Endothelial cell of umbilical vein (primary cell): Measurements from ENCODE around the gene MAPK11. TPM values are rescaled to one million over a fixed set of nuclear protein-coding genes. Genes with fewer than 3 reads are reported as not detected.

ENCODE experiments used
- BruUV-seq: library from RNA; stranded (reverse); fragments of 400-500 nt; replicated peaks from 2 replicates; lab custom pipeline; 2021; lab: Mats Ljungman, UMichigan
- CTCF ChIA-PET: fragments of 300-600, 350-600 bp; sonication (Branson Sonifier 250); formaldehyde crosslinking; loops from one replicate; lab custom pipeline; 2021; ENCODE audit warnings: antibody characterized with exemption, inconsistent platforms; lab: Charles Lee
- POLR2A ChIA-PET: fragments of 300-600, 350-600 bp; sonication (Branson Sonifier 250); formaldehyde crosslinking; loops from one replicate; lab custom pipeline; 2021; ENCODE audit warnings: antibody characterized with exemption, inconsistent platforms; lab: Charles Lee
- DNase-seq: peaks from one replicate; pipeline ENCODE4 v3.0.0-alpha.2; 2011; ENCODE audit warnings: low read depth, low spot score
- FAIRE-seq: peaks from 2 replicates; lab custom pipeline; 2011; peaks lifted over from hg19 to GRCh38; lab: Jason Lieb, UNC
- H2AFZ ChIP-seq: 2 replicates; pipeline ENCODE4 v1.6.0; 2012; ENCODE audit warnings: low read depth, low read length, control low read depth, inconsistent platforms
- H3K27ac ChIP-seq: 2 replicates; pipeline ENCODE4 v1.5.1; 2011; ENCODE audit warnings: low read depth, mild to moderate bottlenecking, control low read depth, low read length, moderate library complexity; ENCODE audit not compliant: insufficient read depth
- H3K27me3 ChIP-seq, 2 experiments: 2 replicates each; pipeline versions ENCODE4 v1.6.0 to v1.6.1; 2011; ENCODE audit warnings: low read length in 2 of 2, mixed read lengths in 1 of 2; ENCODE audit not compliant: control insufficient read depth in 2 of 2, insufficient read depth in 2 of 2
- H3K36me3 ChIP-seq, 2 experiments: 2 replicates in 1 of 2; 3 replicates in 1 of 2; pipeline ENCODE4 v1.5.1; 2011; ENCODE audit warnings: low read length in 2 of 2, mild to moderate bottlenecking in 1 of 2, moderate library complexity in 1 of 2; ENCODE audit not compliant: control insufficient read depth in 2 of 2, insufficient read depth in 2 of 2; ENCODE audit errors: extremely low read depth in 1 of 2
- H3K4me1 ChIP-seq: 3 replicates; pipeline ENCODE4 v1.5.1; 2011; ENCODE audit warnings: mild to moderate bottlenecking, low read length; ENCODE audit not compliant: control insufficient read depth, insufficient read depth; ENCODE audit errors: extremely low read depth
- H3K4me2 ChIP-seq: 2 replicates; pipeline ENCODE4 v1.6.1; 2011; ENCODE audit warnings: low read length, control low read depth, mixed read lengths; ENCODE audit not compliant: insufficient read depth
- H3K4me3 ChIP-seq, 3 experiments: fragments of 200-600 bp in 1 of 3; sonication (generic), shearing (Covaris generic) in 1 of 3; replicated peaks in 1 of 3; 2 replicates each; pipeline ENCODE4 v1.5.1; 2011 to 2016; ENCODE audit warnings: control low read depth in 3 of 3, low read length in 3 of 3, mild to moderate bottlenecking in 2 of 3, inconsistent platforms in 1 of 3, low read depth in 1 of 3, moderate library complexity in 1 of 3; ENCODE audit not compliant: insufficient read depth in 1 of 3
- H3K79me2 ChIP-seq: 2 replicates; pipeline ENCODE4 v1.6.0; 2012; ENCODE audit warnings: low read length, inconsistent platforms; ENCODE audit not compliant: control insufficient read depth, insufficient read depth
- H3K9ac ChIP-seq: replicated peaks from 2 replicates; pipeline ENCODE3; 2011; ENCODE audit warnings: low read length, control low read depth; ENCODE audit not compliant: insufficient read depth; ENCODE audit errors: extremely low read depth
- H3K9me1 ChIP-seq: replicated peaks from 3 replicates; pipeline ENCODE4 v1.6.0; 2011; ENCODE audit warnings: mild to moderate bottlenecking, low read length; ENCODE audit not compliant: control insufficient read depth, insufficient read depth; ENCODE audit errors: extremely low read depth
- H3K9me3 ChIP-seq: replicated peaks from 2 replicates; pipeline ENCODE4 v1.5.1; 2012; ENCODE audit warnings: low read length, inconsistent platforms; ENCODE audit not compliant: control insufficient read depth, insufficient read depth
- H4K20me1 ChIP-seq: replicated peaks from 2 replicates; pipeline ENCODE3; 2011; ENCODE audit warnings: mild to moderate bottlenecking, low read length; ENCODE audit not compliant: control insufficient read depth, insufficient read depth; ENCODE audit errors: extremely low read depth
- EZH2 ChIP-seq: IDR thresholded peaks from 2 replicates; pipeline ENCODE4 v1.6.1; 2012; ENCODE audit warnings: borderline replicate concordance, low read depth, mild to moderate bottlenecking, moderate library complexity, low read length, inconsistent platforms; ENCODE audit not compliant: severe bottlenecking
- FOS ChIP-seq: IDR thresholded peaks from 2 replicates; pipeline ENCODE4 v1.6.1; 2011; ENCODE audit warnings: mild to moderate bottlenecking, low read length, moderate library complexity, borderline replicate concordance; ENCODE audit not compliant: insufficient read depth
- GATA2 ChIP-seq: IDR thresholded peaks from 2 replicates; pipeline ENCODE4 v1.7.0; 2011; ENCODE audit warnings: low read depth, mild to moderate bottlenecking, moderate library complexity, mixed read lengths, low read length; ENCODE audit not compliant: insufficient read length, insufficient read depth
- JUN ChIP-seq: IDR thresholded peaks from 2 replicates; pipeline ENCODE4 v1.6.1; 2011; ENCODE audit warnings: borderline replicate concordance, low read depth; ENCODE audit not compliant: insufficient read length, insufficient read depth
- MYC ChIP-seq: IDR thresholded peaks from one replicate; pipeline ENCODE4 v1.6.1; 2011; ENCODE audit warnings: mild to moderate bottlenecking, low read depth, low read length
- POLR2A ChIP-seq: IDR thresholded peaks from 2 replicates; pipeline ENCODE4 v1.6.1; 2012; ENCODE audit warnings: low read depth, mild to moderate bottlenecking, control low read depth, low read length
- POLR2AphosphoS5 ChIP-seq: IDR thresholded peaks from 2 replicates; pipeline ENCODE4 v1.6.1; 2012; ENCODE audit warnings: low read depth, mild to moderate bottlenecking, control low read depth, low read length, moderate library complexity; ENCODE audit not compliant: insufficient read depth
- dilution Hi-C: fragments of 300-500 bp; cut with MboI; formaldehyde crosslinking; loops from one replicate; pipeline ENCODE4 v1.15.0; 2019; ENCODE audit warnings: low sequenced_read_pairs; ENCODE audit not compliant: extremely low pct_ligation_motif_present
- intact Hi-C: fragments of 100-400 bp; cut with micrococcal nuclease; formaldehyde crosslinking; loops from one replicate; pipeline ENCODE4 v1.10.0; 2022
- polyA plus RNA-seq, 4 experiments: library from polyadenylated mRNA; depleted of rRNA in 3 of 4; stranded (reverse) in 3 of 4; unstranded in 1 of 4; fragments of >200 nt; gene quantifications; 2 replicates each; pipeline versions ENCODE4 v1.2.1 to v1.2.3, GENCODE V29; 2011 to 2012; ENCODE audit warnings: missing spikeins in 1 of 4
- total RNA-seq: library from RNA; stranded (reverse); gene quantifications from 2 replicates; pipeline ENCODE4 v1.2.3, GENCODE V29; 2021
- TF ChIP-seq, protein P1 (sequence below): IDR thresholded peaks from 2 replicates; pipeline ENCODE4 v1.6.1; 2011; ENCODE audit not compliant: insufficient read depth, insufficient read length
- TF ChIP-seq, protein P2 (sequence below), 2 donors: IDR thresholded peaks; 1 replicate in 1 of 2; 2 replicates in 1 of 2; pipeline ENCODE4 v1.5.1; 2011; ENCODE audit warnings: low read length in 2 of 2, mild to moderate bottlenecking in 2 of 2, moderate library complexity in 2 of 2, control low read depth in 1 of 2, inconsistent platforms in 1 of 2, low read depth in 1 of 2; ENCODE audit not compliant: insufficient read depth in 1 of 2; ENCODE audit errors: extremely low read depth in 1 of 2

The MAPK11 gene
- total and polyA plus RNA-seq, 2 donors (not counting 3 experiments of a cell fraction or from before 2014, with no cell fraction given), result 22.8 to 26.3 TPM

DNA sequence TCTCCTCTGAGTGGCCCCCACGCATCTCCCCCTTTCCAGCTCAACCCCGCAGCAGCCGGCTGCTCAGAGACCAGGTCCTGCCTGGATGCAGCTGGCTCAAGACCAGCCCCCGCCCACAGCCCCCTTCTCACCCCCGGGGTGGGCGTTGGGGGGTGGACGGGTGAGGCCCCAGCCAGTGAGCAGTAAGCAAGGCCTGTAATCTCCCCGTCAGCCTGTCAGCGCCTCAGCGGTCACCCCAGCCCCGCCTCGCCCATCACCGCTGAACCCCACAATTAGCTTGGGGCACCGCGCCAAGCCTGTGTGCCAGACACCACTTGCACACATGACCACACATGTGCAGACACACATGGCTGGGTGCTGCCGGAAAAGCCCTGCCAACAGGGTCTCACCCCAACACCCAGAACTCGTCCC is 31.4 kb upstream of the MAPK11 start:
- Histone ChIP-seq H3K36me3 (peaks cover 0 to 6% of the 10 kb centered on the region in 2 experiments), H3K4me1 (peaks cover 22% of the 10 kb centered on the region), H3K4me3 (no peak overlapping the region), H3K9me3 (no peaks in the 10 kb centered on the region), H3K4me2 (no peak overlapping the region), H3K9ac (no peak overlapping the region), H3K79me2 (peaks cover 95% of the 10 kb centered on the region), H3K27me3 (no peaks in the 10 kb centered on the region), H3K27ac (no peak overlapping the region), H3K9me1 (no peaks in the 10 kb centered on the region), H2AFZ (no peak overlapping the region), H4K20me1 (no peaks in the 10 kb centered on the region)
- TF ChIP-seq MYC, result no peak
- TF ChIP-seq, protein P1, sequence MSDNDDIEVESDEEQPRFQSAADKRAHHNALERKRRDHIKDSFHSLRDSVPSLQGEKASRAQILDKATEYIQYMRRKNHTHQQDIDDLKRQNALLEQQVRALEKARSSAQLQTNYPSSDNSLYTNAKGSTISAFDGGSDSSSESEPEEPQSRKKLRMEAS, result no peak
- no peak for TF ChIP-seq POLR2A
- no peak for TF ChIP-seq FOS
- TF ChIP-seq GATA2, result no peak
- TF ChIP-seq, protein P2, sequence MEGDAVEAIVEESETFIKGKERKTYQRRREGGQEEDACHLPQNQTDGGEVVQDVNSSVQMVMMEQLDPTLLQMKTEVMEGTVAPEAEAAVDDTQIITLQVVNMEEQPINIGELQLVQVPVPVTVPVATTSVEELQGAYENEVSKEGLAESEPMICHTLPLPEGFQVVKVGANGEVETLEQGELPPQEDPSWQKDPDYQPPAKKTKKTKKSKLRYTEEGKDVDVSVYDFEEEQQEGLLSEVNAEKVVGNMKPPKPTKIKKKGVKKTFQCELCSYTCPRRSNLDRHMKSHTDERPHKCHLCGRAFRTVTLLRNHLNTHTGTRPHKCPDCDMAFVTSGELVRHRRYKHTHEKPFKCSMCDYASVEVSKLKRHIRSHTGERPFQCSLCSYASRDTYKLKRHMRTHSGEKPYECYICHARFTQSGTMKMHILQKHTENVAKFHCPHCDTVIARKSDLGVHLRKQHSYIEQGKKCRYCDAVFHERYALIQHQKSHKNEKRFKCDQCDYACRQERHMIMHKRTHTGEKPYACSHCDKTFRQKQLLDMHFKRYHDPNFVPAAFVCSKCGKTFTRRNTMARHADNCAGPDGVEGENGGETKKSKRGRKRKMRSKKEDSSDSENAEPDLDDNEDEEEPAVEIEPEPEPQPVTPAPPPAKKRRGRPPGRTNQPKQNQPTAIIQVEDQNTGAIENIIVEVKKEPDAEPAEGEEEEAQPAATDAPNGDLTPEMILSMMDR (IDR thresholded peaks at IDR 0.05; ENCODE audit: extremely low read depth in 1 of 2, insufficient read depth in 1 of 2, low read depth in 1 of 2, low read length in 2 of 2), result no peak
- no peak for TF ChIP-seq EZH2
- TF ChIP-seq JUN, result no peak
- no peak for TF ChIP-seq POLR2AphosphoS5
- POLR2A ChIA-PET, result no interaction called here
- CTCF ChIA-PET, result no interaction called here
- no peak for FAIRE-seq
- no peak for DNase-seq
- intact Hi-C loops (no loop called here), dilution Hi-C loops (no loop called here)
- no TSS peak for BruUV-seq
